ENCODE measurements around the gene GADD45G. TPM values are rescaled to one million over a fixed set of nuclear protein-coding genes. Genes with fewer than 3 reads are reported as not detected.

Gene GADD45G
- total RNA-seq, 1 donor from 2014 or later = 1.9 TPM

DNA sequence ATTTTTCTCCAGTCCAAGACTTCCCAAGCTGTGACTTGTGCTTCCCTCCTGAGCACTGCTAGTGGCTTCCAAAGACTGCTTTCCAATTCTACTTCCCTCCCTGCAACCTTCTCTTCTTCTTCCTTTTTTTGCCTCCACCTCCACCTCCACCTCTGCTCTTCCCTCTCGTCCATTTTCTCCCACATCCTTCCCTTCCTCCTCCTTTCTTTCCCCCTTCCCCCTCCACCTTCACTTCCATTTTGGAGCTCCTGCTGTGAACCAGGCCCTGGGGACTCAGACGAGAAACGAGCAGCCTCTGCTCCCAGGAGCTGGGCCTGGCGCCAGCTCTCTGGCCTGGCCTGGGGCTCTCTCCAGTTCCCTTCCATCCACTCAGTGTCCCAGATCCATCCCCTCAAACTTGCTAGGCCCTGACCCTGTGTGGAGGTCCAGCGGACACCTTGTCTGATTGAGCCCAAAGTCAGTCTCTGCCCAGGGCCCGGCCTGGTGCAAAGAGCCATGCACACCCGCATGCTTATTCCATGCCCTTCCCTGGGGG lies 5.6 kb downstream of the GADD45G start:
- H3K4me1 Mint-ChIP-seq (ENCODE audit: low read depth) = peaks cover 15% of the 10 kb centered on the region

DNA sequence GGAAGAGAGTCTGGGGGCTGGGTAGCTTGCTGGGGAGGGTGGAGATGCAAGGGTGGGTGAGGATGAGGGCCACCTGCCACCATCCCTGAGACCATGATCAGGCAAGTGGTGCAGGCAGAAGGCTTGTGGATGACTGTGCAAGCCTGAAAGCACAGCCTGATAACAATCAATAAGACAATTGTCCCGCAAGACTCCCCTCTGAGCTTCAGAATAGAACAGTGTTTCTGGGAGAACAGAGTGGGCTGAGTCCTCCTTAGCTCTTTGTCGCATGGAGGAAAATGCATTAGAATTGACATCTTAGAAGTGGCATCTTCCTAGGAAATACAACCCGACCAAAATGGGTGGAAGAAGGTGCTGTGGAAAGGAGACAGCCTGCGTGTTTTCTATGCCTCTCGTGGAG lies 6.6 kb downstream of the GADD45G start:
- DNase-seq (ENCODE audit: low spot score, unreplicated experiment) = no peak
- no peaks in the 10 kb centered on the region for H3K36me3 Mint-ChIP-seq (ENCODE audit: insufficient read depth)
- no peak overlapping the region for H3K27ac Mint-ChIP-seq
- peaks cover 10% of the 10 kb centered on the region for H3K4me1 Mint-ChIP-seq (ENCODE audit: low read depth)
- peaks cover 3% of the 10 kb centered on the region for H3K9me3 Mint-ChIP-seq (ENCODE audit: low read depth)
- H3K27me3 Mint-ChIP-seq = peaks cover 54% of the 10 kb centered on the region
- TF ChIP-seq, protein P1, sequence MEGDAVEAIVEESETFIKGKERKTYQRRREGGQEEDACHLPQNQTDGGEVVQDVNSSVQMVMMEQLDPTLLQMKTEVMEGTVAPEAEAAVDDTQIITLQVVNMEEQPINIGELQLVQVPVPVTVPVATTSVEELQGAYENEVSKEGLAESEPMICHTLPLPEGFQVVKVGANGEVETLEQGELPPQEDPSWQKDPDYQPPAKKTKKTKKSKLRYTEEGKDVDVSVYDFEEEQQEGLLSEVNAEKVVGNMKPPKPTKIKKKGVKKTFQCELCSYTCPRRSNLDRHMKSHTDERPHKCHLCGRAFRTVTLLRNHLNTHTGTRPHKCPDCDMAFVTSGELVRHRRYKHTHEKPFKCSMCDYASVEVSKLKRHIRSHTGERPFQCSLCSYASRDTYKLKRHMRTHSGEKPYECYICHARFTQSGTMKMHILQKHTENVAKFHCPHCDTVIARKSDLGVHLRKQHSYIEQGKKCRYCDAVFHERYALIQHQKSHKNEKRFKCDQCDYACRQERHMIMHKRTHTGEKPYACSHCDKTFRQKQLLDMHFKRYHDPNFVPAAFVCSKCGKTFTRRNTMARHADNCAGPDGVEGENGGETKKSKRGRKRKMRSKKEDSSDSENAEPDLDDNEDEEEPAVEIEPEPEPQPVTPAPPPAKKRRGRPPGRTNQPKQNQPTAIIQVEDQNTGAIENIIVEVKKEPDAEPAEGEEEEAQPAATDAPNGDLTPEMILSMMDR (IDR thresholded peaks at IDR 0.05; ENCODE audit: unreplicated experiment) = no peak
- no peak overlapping the region for H3K4me3 Mint-ChIP-seq (ENCODE audit: low read depth)

More for the DNA sequence above, 5.6 kb downstream of the GADD45G start:
- Mint-ChIP-seq H3K27ac (no peak overlapping the region), H3K36me3 (ENCODE audit: insufficient read depth) (no peaks in the 10 kb centered on the region), H3K4me3 (ENCODE audit: low read depth) (no peak overlapping the region), H3K27me3 (peaks cover 53% of the 10 kb centered on the region), H3K9me3 (ENCODE audit: low read depth) (peaks cover 3% of the 10 kb centered on the region)
- TF ChIP-seq, protein P1 (IDR thresholded peaks at IDR 0.05; ENCODE audit: unreplicated experiment) = no peak
- no peak for DNase-seq (ENCODE audit: low spot score, unreplicated experiment)

DNA sequence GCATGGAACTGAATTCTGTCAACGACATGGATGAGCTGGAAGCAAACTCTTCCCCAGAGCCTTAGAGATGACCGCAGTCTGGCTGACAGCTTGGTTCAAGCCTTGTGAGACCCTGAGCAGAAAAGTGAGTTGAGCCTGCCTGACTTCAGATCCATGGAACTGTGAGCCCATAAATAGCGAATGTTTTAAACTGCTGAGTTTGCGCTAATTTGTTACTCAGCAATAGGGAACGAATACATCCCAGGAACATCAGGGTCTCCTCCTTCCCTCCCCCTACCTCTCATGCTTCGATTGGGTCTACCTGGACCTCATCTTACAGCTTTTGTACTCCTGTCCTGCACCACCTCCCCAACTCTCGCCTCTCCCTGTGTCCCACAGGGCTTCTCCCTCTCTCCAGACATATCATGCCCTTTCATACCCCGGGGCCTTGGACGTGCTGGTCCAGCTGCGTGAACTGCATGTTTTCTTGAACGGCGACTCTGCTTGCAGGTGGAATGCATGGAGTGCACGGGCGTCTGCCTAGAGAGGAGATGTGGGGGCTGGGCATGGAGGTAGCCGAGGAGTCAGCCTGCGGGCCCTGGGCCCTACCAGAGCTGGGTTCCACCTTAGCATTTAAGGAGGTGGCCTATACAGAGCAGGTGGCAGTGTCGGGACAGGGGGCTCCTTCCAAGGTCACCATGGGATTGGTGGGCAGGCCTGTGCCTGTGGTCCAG lies 7.9 kb downstream of the GADD45G start:
- no peaks in the 10 kb centered on the region for H3K36me3 Mint-ChIP-seq (ENCODE audit: insufficient read depth)
- H3K4me1 Mint-ChIP-seq (ENCODE audit: low read depth) = no peaks in the 10 kb centered on the region
- H3K9me3 Mint-ChIP-seq (ENCODE audit: low read depth) = peaks cover 3% of the 10 kb centered on the region
- peaks cover 61% of the 10 kb centered on the region for H3K27me3 Mint-ChIP-seq
- TF ChIP-seq, protein P1 (IDR thresholded peaks at IDR 0.05; ENCODE audit: unreplicated experiment) = no peak
- H3K27ac Mint-ChIP-seq = no peak overlapping the region
- no peak overlapping the region for H3K4me3 Mint-ChIP-seq (ENCODE audit: low read depth)
- no peak for DNase-seq (ENCODE audit: low spot score, unreplicated experiment)

DNA sequence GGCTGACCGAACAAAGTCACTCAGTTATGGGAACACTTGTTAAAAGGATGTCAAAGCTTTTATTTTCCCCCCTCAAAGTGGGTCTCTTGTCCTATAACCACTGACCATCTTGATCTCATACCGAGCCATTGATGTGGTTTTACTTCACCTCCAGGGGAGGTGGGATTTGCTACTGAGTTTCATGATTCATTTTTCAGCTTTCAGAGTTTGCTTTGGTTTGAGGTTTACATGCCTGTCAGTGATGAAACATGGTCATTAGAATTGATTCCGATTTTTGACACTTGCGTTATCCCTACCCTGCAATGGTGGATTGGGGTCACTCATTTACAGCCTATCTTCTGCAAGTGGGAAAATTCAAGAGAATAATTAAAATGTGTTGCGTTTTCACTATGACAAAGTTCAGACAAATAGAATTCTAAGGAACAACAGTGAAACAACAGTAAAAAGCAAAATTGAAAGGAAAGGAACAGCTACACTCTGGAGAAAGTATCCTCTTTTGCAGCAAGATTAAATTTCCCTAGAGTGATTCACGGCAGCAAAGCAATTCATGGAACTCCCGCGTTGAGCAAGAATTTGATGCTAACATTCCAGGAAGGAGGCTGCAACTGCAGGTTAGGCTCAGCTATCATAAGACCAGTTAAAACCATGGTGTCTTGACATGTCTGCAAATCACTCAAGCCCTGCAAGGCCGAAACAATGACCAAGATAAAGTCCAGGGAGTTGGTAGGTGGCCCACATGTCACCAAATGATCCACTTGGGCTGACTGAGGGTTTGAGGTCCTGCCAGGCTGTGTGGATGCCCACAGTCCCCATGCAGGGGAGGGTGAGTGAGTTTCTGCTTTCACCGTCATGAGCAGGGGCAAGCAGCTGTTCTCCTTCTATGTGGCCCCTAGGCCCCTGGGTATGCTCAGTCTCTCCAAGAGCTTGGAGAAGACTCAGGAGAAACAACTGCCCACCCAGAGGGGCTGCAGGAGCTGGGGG lies 9.4 kb downstream of the GADD45G start:
- TF ChIP-seq, protein P1 (IDR thresholded peaks at IDR 0.05; ENCODE audit: unreplicated experiment) = no peak
- Mint-ChIP-seq H3K4me3 (ENCODE audit: low read depth) (no peak overlapping the region), H3K27me3 (peaks cover 60% of the 10 kb centered on the region), H3K36me3 (ENCODE audit: insufficient read depth) (no peaks in the 10 kb centered on the region), H3K4me1 (ENCODE audit: low read depth) (no peaks in the 10 kb centered on the region), H3K9me3 (ENCODE audit: low read depth) (peaks cover 3% of the 10 kb centered on the region), H3K27ac (no peak overlapping the region)
- no peak for DNase-seq (ENCODE audit: low spot score, unreplicated experiment)

DNA sequence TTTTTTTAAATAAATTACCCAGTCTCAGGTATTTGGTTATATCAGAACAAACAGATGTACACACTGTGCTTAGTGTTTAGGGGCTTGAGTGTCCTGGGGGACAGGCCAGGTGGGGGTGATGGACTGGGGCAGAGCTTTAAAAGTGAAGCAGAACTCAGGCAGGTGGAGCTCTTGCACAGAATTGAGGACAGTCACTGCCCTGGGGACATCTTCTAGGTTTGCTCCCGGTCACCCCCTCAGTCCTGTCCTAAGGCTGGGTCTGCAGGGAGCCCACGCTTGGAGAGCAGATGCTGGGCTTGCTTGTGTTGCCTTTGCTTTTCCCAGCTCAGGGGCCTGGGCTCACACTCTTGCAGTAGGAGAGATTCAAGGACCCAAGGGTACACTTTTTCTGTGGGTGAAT lies 10.8 kb downstream of the GADD45G start:
- Mint-ChIP-seq H3K9me3 (ENCODE audit: low read depth) (peaks cover 3% of the 10 kb centered on the region), H3K27me3 (peaks cover 51% of the 10 kb centered on the region), H3K36me3 (ENCODE audit: insufficient read depth) (no peaks in the 10 kb centered on the region), H3K4me3 (ENCODE audit: low read depth) (no peak overlapping the region), H3K27ac (no peak overlapping the region), H3K4me1 (ENCODE audit: low read depth) (no peaks in the 10 kb centered on the region)
- TF ChIP-seq, protein P1 (IDR thresholded peaks at IDR 0.05; ENCODE audit: unreplicated experiment) = no peak
- DNase-seq (ENCODE audit: low spot score, unreplicated experiment) = no peak

All from progenitor cell of endocrine pancreas (in vitro differentiated cells).